Neuronal stem cell (in vitro differentiated cells): ENCODE results near the gene KIF4A.

Source experiments
- DNase-seq: peaks from one replicate; pipeline ENCODE4 v3.0.0-alpha.2; 2013; ENCODE audit warnings: low spot score
- H2AFZ ChIP-seq: one replicate; pipeline ENCODE4 v1.6.1; 2013; ENCODE audit warnings: mild to moderate bottlenecking, low read length, inconsistent platforms
- H2AK5ac ChIP-seq: 2 replicates; pipeline ENCODE4 v1.6.1; 2013; ENCODE audit warnings: low read depth, mild to moderate bottlenecking, inconsistent platforms, low read length, moderate library complexity, mixed read lengths
- H2BK120ac ChIP-seq: 2 replicates; pipeline ENCODE4 v1.6.1; 2013; ENCODE audit warnings: low read depth, mild to moderate bottlenecking, inconsistent platforms, low read length, moderate library complexity, mixed read lengths
- H2BK12ac ChIP-seq: one replicate; pipeline ENCODE4 v1.6.1; 2013; ENCODE audit warnings: low read length, inconsistent platforms
- H2BK15ac ChIP-seq: 2 replicates; pipeline ENCODE4 v1.6.1; 2013; ENCODE audit warnings: mild to moderate bottlenecking, low read length, inconsistent platforms, mixed read lengths
- H2BK5ac ChIP-seq: one replicate; pipeline ENCODE4 v1.6.1; 2013; ENCODE audit warnings: inconsistent platforms, mild to moderate bottlenecking, low read length, moderate library complexity
- H3K14ac ChIP-seq: one replicate; pipeline ENCODE4 v1.6.1; 2013; ENCODE audit warnings: low read length, inconsistent platforms
- H3K18ac ChIP-seq: 2 replicates; pipeline ENCODE4 v1.6.1; 2013; ENCODE audit warnings: low read length, inconsistent platforms
- H3K23ac ChIP-seq: 2 replicates; pipeline ENCODE4 v1.6.1; 2013; ENCODE audit warnings: low read depth, mild to moderate bottlenecking, mixed read lengths, low read length, inconsistent platforms; ENCODE audit not compliant: poor library complexity
- H3K27ac ChIP-seq: replicated peaks from 3 replicates; pipeline ENCODE4 v1.5.1; 2013; ENCODE audit warnings: low read length, inconsistent platforms
- H3K27me3 ChIP-seq, 3 experiments: 2 replicates each; pipeline ENCODE4 v1.6.1; 2013; ENCODE audit warnings: low read length in 3 of 3, mild to moderate bottlenecking in 2 of 3, inconsistent platforms in 1 of 3, low read depth in 1 of 3, mixed read lengths in 1 of 3, moderate library complexity in 1 of 3; ENCODE audit not compliant: control insufficient read depth in 3 of 3, insufficient read depth in 3 of 3
- H3K36me3 ChIP-seq, 2 donors: replicated peaks in 1 of 2; 2 replicates each; pipeline ENCODE4 v1.6.1; 2013; ENCODE audit warnings: low read length in 2 of 2; ENCODE audit not compliant: control insufficient read depth in 2 of 2, insufficient read depth in 2 of 2
- H3K4ac ChIP-seq: 2 replicates; pipeline ENCODE4 v1.6.1; 2013; ENCODE audit warnings: inconsistent platforms, mild to moderate bottlenecking, low read length, moderate library complexity
- H3K4me1 ChIP-seq, 2 donors: 1 replicate in 1 of 2; 2 replicates in 1 of 2; pipeline ENCODE4 v1.6.1; 2013; ENCODE audit warnings: low read length in 2 of 2, low read depth in 1 of 2; ENCODE audit not compliant: control insufficient read depth in 2 of 2, insufficient read depth in 1 of 2
- H3K4me2 ChIP-seq: one replicate; pipeline ENCODE4 v1.6.1; 2013; ENCODE audit warnings: mild to moderate bottlenecking, low read length, inconsistent platforms; ENCODE audit not compliant: insufficient read depth, poor library complexity, severe bottlenecking
- H3K4me3 ChIP-seq, 2 donors: 2 replicates each; pipeline ENCODE4 v1.5.1; 2013; ENCODE audit warnings: low read length in 2 of 2, mild to moderate bottlenecking in 2 of 2, inconsistent platforms in 1 of 2, moderate library complexity in 1 of 2
- H3K79me1 ChIP-seq: one replicate; pipeline ENCODE4 v1.6.1; 2013; ENCODE audit warnings: low read depth, mild to moderate bottlenecking, inconsistent platforms, low read length, moderate library complexity
- H3K9ac ChIP-seq: one replicate; pipeline ENCODE4 v1.6.1; 2013; ENCODE audit warnings: mild to moderate bottlenecking, low read depth, low read length, inconsistent platforms; ENCODE audit not compliant: poor library complexity
- H3K9me3 ChIP-seq, 2 donors: replicated peaks in 1 of 2; 2 replicates each; pipeline versions ENCODE3 to v1.6.1; 2013; ENCODE audit warnings: low read length in 2 of 2, mild to moderate bottlenecking in 2 of 2, inconsistent platforms in 1 of 2, low read depth in 1 of 2, mixed read lengths in 1 of 2, moderate library complexity in 1 of 2; ENCODE audit not compliant: control insufficient read depth in 2 of 2, insufficient read depth in 1 of 2
- H4K8ac ChIP-seq: one replicate; pipeline ENCODE4 v1.6.1; 2013; ENCODE audit warnings: low read depth, mild to moderate bottlenecking, inconsistent platforms, low read length, moderate library complexity
- H4K91ac ChIP-seq: one replicate; pipeline ENCODE4 v1.6.1; 2013; ENCODE audit warnings: low read length, low read depth, mild to moderate bottlenecking, inconsistent platforms; ENCODE audit not compliant: poor library complexity
- WGBS, 2 donors: extraction: QIAGEN DNeasy Blood & Tissue Kit; methylation state at CpG; one replicate each; pipeline ENCODE4 v1.1.7; 2013; ENCODE audit warnings: missing lambda C conversion rate in 2 of 2, mixed read lengths in 1 of 2; ENCODE audit not compliant: insufficient read length in 2 of 2, insufficient replicate concordance in 1 of 2; ENCODE audit errors: extremely low coverage in 2 of 2; 5-methylcytosine and 5-hydroxymethylcytosine counted together

KIF4A gene

DNA sequence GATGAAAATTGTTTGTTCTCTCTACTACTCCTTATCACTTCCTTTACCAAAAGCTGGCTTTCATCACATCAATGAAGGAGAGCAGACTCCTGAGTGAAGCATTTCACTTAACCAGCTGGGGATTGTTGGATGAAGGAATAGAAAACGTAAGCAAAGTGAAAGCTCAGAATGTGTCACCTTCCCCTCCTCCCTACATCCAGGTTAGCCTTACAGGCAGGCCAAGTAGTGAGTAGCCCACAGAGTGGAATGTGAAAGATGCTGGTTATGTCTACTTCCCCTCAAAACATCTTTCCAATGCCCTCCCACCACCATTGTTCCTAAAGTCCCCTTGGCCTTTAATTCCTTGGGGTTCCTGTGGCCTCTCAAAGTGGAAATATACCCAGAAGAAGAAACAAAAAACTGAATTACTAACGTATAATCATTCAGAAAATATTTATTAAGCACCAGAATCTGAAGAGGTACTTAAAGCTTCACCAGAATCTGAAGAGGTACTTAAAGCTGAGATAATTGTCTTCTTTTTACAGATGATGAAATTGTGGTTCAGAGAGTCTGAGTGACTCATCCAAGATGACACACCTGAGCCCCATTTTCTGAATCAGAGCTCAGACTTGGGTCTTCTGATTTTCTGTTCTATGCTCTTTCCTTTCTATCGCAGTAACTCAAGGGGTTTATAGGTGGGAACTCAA, 36.4 kb upstream of the KIF4A start:
- Histone ChIP-seq H3K79me1 (no peaks in the 10 kb centered on the region), H3K27ac (no peak overlapping the region), H3K18ac (no peak overlapping the region), H3K23ac (no peak overlapping the region), H4K8ac (no peak overlapping the region), H2BK5ac (no peak overlapping the region), H3K4me3 (no peak overlapping the region), H4K91ac (no peak overlapping the region), H3K9ac (no peak overlapping the region), H3K36me3 (no peaks in the 10 kb centered on the region), H3K4ac (no peak overlapping the region), H3K4me2 (no peak overlapping the region), H3K27me3 (no peaks in the 10 kb centered on the region), H2BK15ac (no peak overlapping the region), H3K9me3 (no peaks in the 10 kb centered on the region), H2BK12ac (no peak overlapping the region), H3K4me1 (no peaks in the 10 kb centered on the region), H3K14ac (no peak overlapping the region), H2AK5ac (no peak overlapping the region), H2BK120ac (no peak overlapping the region), H2AFZ (no peak overlapping the region)
- no CpG with 5 or more reads among the region's 3 CpGs for WGBS, 2 donors
- DNase-seq, result no peak

DNA sequence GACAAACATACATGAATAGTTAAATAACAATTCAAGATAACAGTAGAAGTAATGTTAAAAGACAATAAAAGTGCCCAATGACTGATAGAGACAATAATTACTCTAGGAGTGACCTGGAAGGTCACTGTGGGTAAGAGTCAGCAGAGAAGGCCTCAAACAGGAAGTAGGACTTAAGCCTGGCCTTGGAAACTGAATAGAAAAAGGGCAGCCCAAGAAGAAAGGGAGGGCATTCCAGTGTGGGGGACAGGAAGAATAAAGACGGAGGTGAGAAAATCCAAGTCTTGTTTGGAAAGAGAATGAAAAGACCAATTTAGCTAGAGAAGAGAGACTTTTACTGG, 35.9 kb upstream of the KIF4A start:
- no CpG with 5 or more reads among the region's 1 CpG for WGBS, 2 donors

GRCh38 chrX:70254909-70255308, 35.0 kb upstream of the KIF4A start:
- H3K36me3 ChIP-seq, result no peaks in the 10 kb centered on the region
- no peak overlapping the region for H3K9ac ChIP-seq
- no peak overlapping the region for H2BK120ac ChIP-seq
- no peaks in the 10 kb centered on the region for H3K79me1 ChIP-seq
- no peak overlapping the region for H3K23ac ChIP-seq
- H3K4ac ChIP-seq, result no peak overlapping the region
- no peak overlapping the region for H4K91ac ChIP-seq
- no peak overlapping the region for H2BK12ac ChIP-seq
- no peaks in the 10 kb centered on the region for H3K27me3 ChIP-seq
- H2BK15ac ChIP-seq, result no peak overlapping the region
- no peak for DNase-seq
- H2BK5ac ChIP-seq, result no peak overlapping the region
- H3K4me2 ChIP-seq, result no peak overlapping the region
- no peak overlapping the region for H3K4me3 ChIP-seq
- H3K9me3 ChIP-seq, result no peaks in the 10 kb centered on the region
- no peak overlapping the region for H3K18ac ChIP-seq
- no peak overlapping the region for H3K27ac ChIP-seq
- no peak overlapping the region for H2AFZ ChIP-seq
- no peak overlapping the region for H2AK5ac ChIP-seq
- H3K4me1 ChIP-seq, result no peaks in the 10 kb centered on the region
- no CpG with 5 or more reads among the region's 3 CpGs for WGBS, 2 donors
- no peak overlapping the region for H4K8ac ChIP-seq
- H3K14ac ChIP-seq, result no peak overlapping the region

More for the DNA sequence above, 35.9 kb upstream of the KIF4A start:
- no peaks in the 10 kb centered on the region for H3K79me1 ChIP-seq
- no peak overlapping the region for H3K23ac ChIP-seq
- H3K9ac ChIP-seq, result no peak overlapping the region
- no peak overlapping the region for H3K27ac ChIP-seq
- H3K4me2 ChIP-seq, result no peak overlapping the region
- H4K91ac ChIP-seq, result no peak overlapping the region
- DNase-seq, result no peak
- no peak overlapping the region for H2AK5ac ChIP-seq
- no peak overlapping the region for H3K14ac ChIP-seq
- no peak overlapping the region for H3K18ac ChIP-seq
- H2AFZ ChIP-seq, result no peak overlapping the region
- no peaks in the 10 kb centered on the region for H3K9me3 ChIP-seq
- H4K8ac ChIP-seq, result no peak overlapping the region
- no peak overlapping the region for H2BK120ac ChIP-seq
- no peak overlapping the region for H2BK15ac ChIP-seq
- H2BK12ac ChIP-seq, result no peak overlapping the region
- no peaks in the 10 kb centered on the region for H3K27me3 ChIP-seq
- H3K4me3 ChIP-seq, result no peak overlapping the region
- no peak overlapping the region for H2BK5ac ChIP-seq
- no peaks in the 10 kb centered on the region for H3K36me3 ChIP-seq
- no peaks in the 10 kb centered on the region for H3K4me1 ChIP-seq
- no peak overlapping the region for H3K4ac ChIP-seq

GRCh38 chrX:70255452-70255851, 34.5 kb upstream of the KIF4A start:
- Histone ChIP-seq H3K4ac (no peak overlapping the region), H3K9ac (no peak overlapping the region), H3K14ac (no peak overlapping the region), H3K18ac (no peak overlapping the region), H2AFZ (no peak overlapping the region), H2BK15ac (no peak overlapping the region), H3K4me1 (no peaks in the 10 kb centered on the region), H3K23ac (no peak overlapping the region), H3K27me3 (no peaks in the 10 kb centered on the region), H3K4me2 (no peak overlapping the region), H3K79me1 (no peaks in the 10 kb centered on the region), H3K9me3 (no peaks in the 10 kb centered on the region), H4K8ac (no peak overlapping the region), H2AK5ac (no peak overlapping the region), H2BK5ac (no peak overlapping the region), H3K27ac (no peak overlapping the region), H3K4me3 (no peak overlapping the region), H2BK12ac (no peak overlapping the region), H3K36me3 (no peaks in the 10 kb centered on the region), H2BK120ac (no peak overlapping the region), H4K91ac (no peak overlapping the region)
- WGBS, 2 donors, result no CpG with 5 or more reads among the region's 2 CpGs
- no peak for DNase-seq
